Liver (tissue), 3 donors: ENCODE data around the gene ZXDB.
"Not testable (repeated sequence)": the region's sequence is repeated elsewhere in the genome, so short reads cannot be mapped to it uniquely, and the experiment has no call there.

Experiments
- ATF3 ChIP-seq: IDR thresholded peaks from 2 replicates; pipeline ENCODE4 v1.6.1; 2016; ENCODE audit warnings: antibody characterized with exemption
- CTCF ChIP-seq: fragments of 150-350 bp; IDR thresholded peaks from 2 replicates; pipeline ENCODE4 v1.5.1; 2017; ENCODE audit warnings: improper control_type of control experiment, low read depth, low read length; ENCODE audit not compliant: missing input control
- GABPA ChIP-seq, 2 donors: IDR thresholded peaks in 1 of 2; conservative IDR thresholded peaks in 1 of 2; 2 replicates each; pipeline ENCODE4 v1.6.1; 2016; ENCODE audit warnings: antibody characterized with exemption in 2 of 2, mild to moderate bottlenecking in 1 of 2, moderate library complexity in 1 of 2
- HNF4G ChIP-seq: IDR thresholded peaks from 2 replicates; pipeline ENCODE4 v1.6.1; 2016; ENCODE audit warnings: antibody characterized with exemption
- JUND ChIP-seq, 2 donors: IDR thresholded peaks; 2 replicates each; pipeline ENCODE4 v1.6.1; 2016; ENCODE audit warnings: antibody characterized with exemption in 2 of 2
- MAX ChIP-seq: IDR thresholded peaks from 2 replicates; pipeline ENCODE4 v1.6.1; 2016; ENCODE audit warnings: antibody characterized with exemption
- RAD21 ChIP-seq, 2 donors: IDR thresholded peaks; 2 replicates each; pipeline ENCODE4 v1.6.1; 2016; ENCODE audit warnings: antibody characterized with exemption in 2 of 2, mild to moderate bottlenecking in 2 of 2
- REST ChIP-seq: IDR thresholded peaks from 2 replicates; pipeline ENCODE4 v1.6.1; 2016; ENCODE audit warnings: antibody characterized with exemption, mild to moderate bottlenecking
- RXRA ChIP-seq, 2 donors: IDR thresholded peaks; 2 replicates each; pipeline ENCODE4 v1.6.1; 2017 to 2018; ENCODE audit warnings: antibody characterized with exemption in 2 of 2, mild to moderate bottlenecking in 1 of 2
- SP1 ChIP-seq: IDR thresholded peaks from 2 replicates; pipeline ENCODE4 v1.6.1; 2018; ENCODE audit warnings: antibody characterized with exemption, mild to moderate bottlenecking
- donor health status: healthy.
- donor health status: healthy.

- not testable (repeated sequence) for TF ChIP-seq CTCF; SP1; REST; MAX; RAD21 (IDR thresholded peaks at IDR 0.05); GABPA (IDR thresholded peaks at IDR 0.05 in 1 of 2, conservative IDR thresholded peaks at IDR 0.05 in 1 of 2); JUND (IDR thresholded peaks at IDR 0.05); ATF3; RXRA (IDR thresholded peaks at IDR 0.05); HNF4G
Observed at GRCh38 chrX:57629438-57629837, 37.6 kb downstream of the ZXDB start.
